ENCODE data around the gene SENP3.

DNA sequence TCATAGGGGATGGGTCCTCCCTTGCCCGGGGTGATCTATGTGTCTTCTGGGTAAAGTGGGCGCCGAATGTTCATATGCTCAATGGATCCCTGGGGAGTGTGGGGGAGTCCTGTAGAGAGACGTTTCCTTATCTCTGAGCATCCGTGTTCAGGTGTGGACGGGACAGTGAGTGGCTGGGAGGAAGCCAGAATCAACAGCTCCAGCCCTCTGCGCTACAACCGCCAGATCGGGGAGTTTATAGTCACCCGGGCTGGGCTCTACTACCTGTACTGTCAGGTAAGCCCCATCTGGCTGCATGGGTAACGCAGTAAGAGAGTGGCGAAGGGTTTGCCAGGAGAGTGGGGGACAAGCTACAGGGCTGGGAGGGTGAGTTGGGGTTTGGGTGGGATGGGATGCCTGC lies 5.1 kb upstream of the SENP3 start:
- no peak for TF ChIP-seq EP300 (IDR thresholded peaks at IDR 0.05)
- TF ChIP-seq CTCF (IDR thresholded peaks at IDR 0.05): no peak
- TF ChIP-seq NPAS2 (CRISPR knock-in tag; IDR thresholded peaks at IDR 0.05; ENCODE audit: borderline replicate concordance): no peak
- no peak for TF ChIP-seq RCOR1 (IDR thresholded peaks at IDR 0.05; ENCODE audit: low read depth, low read length)
- TF ChIP-seq, protein P1, sequence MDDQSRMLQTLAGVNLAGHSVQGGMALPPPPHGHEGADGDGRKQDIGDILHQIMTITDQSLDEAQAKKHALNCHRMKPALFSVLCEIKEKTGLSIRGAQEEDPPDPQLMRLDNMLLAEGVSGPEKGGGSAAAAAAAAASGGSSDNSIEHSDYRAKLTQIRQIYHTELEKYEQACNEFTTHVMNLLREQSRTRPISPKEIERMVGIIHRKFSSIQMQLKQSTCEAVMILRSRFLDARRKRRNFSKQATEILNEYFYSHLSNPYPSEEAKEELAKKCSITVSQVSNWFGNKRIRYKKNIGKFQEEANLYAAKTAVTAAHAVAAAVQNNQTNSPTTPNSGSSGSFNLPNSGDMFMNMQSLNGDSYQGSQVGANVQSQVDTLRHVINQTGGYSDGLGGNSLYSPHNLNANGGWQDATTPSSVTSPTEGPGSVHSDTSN (IDR thresholded peaks at IDR 0.05): no peak

Data from A549 (cell line).